Raji (cell line): ENCODE measurements around the gene DLK1.

ENCODE experiments used
- POLR2A ChIP-seq: IDR thresholded peaks from 2 replicates; pipeline ENCODE4 v1.6.1; 2011; ENCODE audit warnings: low read depth, low read length, control low read depth; ENCODE audit not compliant: insufficient read depth

DLK1 gene

DNA sequence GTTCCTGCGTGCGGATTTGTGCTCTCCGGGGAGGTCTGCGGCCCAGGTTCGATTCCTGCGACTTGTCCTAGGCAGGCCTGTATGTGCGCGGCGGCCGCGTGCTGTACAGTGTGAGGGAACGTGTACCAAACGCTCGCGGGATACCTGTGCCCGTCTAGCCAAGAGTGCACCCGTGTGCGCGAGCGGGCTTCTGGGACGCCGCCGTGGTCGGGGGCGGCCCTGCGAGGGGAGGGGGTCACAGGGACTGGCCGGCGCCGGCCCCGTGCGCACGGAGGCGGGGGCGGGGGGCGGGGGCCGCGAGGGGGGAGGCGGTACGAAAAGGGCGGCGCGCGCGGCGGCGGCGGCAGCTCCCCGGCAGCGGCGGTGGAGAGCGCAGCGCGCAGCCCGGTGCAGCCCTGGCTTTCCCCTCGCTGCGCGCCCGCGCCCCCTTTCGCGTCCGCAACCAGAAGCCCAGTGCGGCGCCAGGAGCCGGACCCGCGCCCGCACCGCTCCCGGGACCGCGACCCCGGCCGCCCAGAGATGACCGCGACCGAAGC is at the start of gene DLK1:
TSS of gene DLK1 (plus strand) at position 343 of the 536 bp plus-strand sequence. CDS start at position 520, 177 bp downstream.
- no peak for TF ChIP-seq POLR2A

DNA sequence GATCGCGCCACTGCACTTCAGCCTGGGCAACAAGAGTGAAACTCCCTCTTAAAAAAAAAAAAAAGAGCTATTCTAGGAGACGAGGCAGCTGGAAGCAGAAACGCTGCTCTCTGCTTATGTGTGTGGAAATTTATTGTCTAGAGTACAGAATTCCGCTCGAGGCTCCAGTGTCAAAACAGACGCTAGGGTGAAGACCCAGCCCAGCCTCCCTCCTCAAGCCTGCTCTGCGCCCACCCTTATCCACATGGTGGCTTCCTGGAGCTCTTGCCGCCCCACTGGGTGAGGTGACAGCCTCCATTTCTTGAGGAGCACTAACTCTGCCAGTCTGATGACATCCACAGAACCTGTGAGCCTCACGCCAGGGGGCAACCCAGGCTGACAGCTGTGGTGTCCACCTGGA is 49.5 kb upstream of the DLK1 start:
- TF ChIP-seq POLR2A: no peak

DNA sequence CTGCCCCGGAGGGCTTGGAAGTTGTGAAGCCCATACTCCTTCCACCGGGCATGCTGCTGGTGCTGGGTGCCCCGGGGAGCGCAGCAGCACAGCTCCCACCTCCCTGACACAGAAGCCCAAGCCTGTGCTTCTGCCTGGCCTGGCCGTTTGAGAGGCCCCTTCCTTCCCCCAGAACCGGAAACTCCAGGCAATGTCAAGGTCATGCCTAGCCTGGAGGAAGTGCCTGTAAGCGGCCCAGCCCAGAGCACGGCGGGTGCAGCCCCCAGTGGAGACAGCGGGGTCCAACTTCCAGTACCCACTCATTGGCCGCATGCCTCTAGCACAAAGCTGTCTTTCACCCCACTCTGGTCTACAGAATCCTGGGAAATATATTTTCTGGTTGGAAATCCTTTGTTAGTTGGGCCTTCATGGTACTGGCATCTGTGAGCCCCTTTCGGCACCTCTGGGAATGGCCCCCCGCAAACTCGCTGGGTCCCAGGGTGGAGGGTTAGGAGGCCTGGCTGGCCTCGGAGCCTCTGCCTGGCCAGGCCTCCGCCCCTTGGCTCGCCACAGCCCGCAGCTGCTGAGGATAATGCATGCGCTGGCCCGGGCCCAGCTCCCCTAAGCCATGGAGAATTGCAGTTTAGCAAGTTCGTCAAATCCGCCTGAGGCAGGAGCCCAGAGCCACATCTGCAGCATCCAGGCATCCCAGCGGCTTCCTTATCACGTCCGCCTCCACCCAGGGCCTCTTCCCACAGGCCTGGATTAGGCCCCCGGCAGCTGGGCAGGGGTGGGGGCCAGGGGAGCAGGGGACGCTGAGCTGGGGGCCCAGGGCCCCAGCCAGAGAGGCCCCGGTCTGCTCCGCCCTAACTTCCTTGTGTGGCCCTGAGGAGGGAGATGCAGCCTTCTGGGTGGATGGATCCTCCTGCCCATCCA is 48.9 kb upstream of the DLK1 start:
- no peak for TF ChIP-seq POLR2A

GRCh38 chr14:100678469-100678828 is 48.2 kb upstream of the DLK1 start:
- no peak for TF ChIP-seq POLR2A

GRCh38 chr14:100679153-100679552 is 47.5 kb upstream of the DLK1 start:
- TF ChIP-seq POLR2A: no peak

GRCh38 chr14:100679707-100680438 is 46.8 kb upstream of the DLK1 start:
- no peak for TF ChIP-seq POLR2A

- TF ChIP-seq POLR2A: no peak
These were observed 46.1 kb upstream of the DLK1 start for GRCh38 chr14:100680439-100681051.

DNA sequence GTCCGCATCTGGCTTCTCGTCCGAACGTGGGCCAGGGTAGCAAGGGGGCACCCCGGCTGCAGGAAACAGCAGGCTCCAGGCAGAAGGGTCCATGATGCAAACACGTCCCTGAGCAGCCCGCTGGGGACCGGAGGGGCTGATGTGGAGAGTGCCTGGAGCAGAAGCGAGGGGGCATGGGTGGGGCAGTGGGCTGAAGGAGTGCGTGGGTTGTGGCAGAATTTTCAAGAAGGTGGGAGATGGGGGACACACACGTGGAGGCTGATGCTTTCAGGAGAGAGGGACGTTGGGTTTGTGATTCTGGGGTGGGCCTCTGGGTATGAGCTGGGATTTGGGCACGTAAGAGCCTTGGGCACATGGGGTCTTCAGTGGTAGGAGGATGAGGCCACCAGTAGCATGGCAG is 45.6 kb upstream of the DLK1 start:
- no peak for TF ChIP-seq POLR2A

DNA sequence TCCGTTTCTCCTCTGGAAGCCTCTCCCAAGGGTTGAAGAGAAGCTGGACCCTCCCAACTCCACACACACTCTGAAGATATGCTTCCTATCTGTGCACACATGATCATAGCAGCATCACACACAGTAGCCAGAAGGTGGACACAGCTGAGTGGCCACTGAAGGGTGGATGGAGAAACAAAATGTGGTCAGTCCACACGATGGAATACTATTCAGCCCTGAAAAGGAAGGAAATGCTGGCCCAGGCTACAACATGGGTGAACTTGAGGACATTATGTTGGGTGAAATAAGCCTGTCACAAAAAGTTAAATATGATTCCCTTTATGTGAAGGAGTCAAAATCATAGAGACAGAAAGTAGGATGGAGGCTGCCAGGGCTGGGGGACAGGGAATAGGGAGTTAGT is 43.9 kb upstream of the DLK1 start:
- no peak for TF ChIP-seq POLR2A

DNA sequence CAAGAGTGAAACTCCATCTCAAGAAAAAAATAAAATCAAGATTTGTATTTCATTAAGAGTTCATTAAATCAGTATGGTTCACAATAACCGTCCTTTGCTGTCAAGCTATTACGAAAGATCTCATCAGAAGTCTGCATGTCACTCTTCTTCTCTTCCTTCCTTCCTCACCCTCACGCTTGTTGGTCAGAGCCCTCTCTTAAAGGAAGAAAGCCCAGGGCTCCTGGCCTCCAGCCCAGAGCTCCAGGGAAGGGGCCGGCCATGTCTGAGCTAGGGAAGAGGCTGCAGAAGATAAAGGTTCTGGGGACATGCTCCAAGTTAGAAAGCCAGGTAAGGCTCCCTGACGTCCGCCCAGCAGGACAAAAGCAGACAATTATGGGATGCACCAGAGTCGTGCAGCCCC is 43.1 kb upstream of the DLK1 start:
- no peak for TF ChIP-seq POLR2A

DNA sequence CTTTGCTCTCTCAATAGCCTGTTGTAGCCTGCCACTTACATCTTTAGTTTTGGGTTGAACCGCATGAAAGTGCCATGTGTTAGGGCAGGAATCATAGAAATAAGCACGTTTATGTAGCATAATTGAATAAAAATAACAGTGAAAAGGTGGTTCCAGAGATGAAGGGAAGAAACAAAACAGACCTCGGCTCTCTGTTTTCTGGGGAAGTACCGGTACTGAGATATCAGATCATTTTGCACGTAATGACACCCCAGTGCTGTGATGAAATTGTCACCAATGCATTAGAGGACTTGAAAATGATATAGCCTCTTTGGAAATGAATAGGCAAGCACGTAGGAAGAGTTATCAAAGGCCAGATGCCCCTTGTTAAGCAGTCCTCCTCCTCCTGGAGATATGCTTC is 42.5 kb upstream of the DLK1 start:
- no peak for TF ChIP-seq POLR2A

GRCh38 chr14:100684961-100685360 is 41.7 kb upstream of the DLK1 start:
- TF ChIP-seq POLR2A: no peak

- TF ChIP-seq POLR2A: no peak
These were observed 39.8 kb upstream of the DLK1 start for GRCh38 chr14:100686858-100687257.

GRCh38 chr14:100687386-100687785 is 39.3 kb upstream of the DLK1 start:
- no peak for TF ChIP-seq POLR2A

- no peak for TF ChIP-seq POLR2A
These were observed 38.6 kb upstream of the DLK1 start for GRCh38 chr14:100688051-100688450.
